ENCODE measurements around the gene IL32.
A peak's percentile ranks its signal among the peaks of the same experiment; 100 is the strongest.

Gene IL32

GRCh38 chr16:3094289-3095027, 29.0 kb downstream of the IL32 start:
- no peak for DNase-seq

GRCh38 chr16:3095869-3096268, 30.4 kb downstream of the IL32 start:
- peak; percentile 36 for DNase-seq

DNA sequence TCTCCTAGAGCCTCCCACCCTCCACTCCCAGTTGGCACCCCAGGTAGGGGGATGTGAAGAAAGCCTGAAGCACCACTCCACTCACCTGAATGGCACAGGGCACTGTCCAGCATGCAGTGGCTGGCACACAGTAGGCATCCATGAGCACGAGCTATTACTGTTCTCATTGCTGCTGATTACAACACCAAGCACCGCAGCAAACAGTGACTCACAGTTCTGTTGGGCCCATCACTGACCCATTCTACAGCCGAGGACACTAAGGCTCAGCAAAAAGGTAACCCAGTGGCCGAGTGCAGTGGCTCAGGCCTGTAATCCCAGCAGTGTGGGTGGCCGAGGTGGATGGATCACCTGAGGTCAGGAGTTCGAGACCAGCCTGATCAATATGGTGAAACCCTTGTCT, 30.9 kb downstream of the IL32 start:
- DNase-seq = no peak

DNA sequence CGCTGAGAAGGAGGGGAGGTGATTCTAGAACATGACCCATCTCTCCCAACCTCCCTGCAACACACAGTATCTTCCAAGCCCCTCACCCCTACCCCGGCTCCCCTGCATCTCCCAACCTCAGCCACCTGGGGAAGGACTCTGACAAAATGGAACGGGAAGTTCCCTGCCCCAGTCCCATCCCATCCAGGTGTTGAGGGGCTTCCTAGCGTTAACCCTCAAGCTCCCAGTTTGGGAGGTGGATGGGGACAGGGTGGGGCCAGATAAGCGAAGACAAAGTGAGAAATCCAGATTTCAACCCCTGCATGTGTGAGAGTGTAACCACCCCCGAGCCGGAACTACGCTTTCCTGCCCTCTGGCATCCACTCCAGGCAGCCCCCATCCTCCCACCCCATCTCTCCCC, 31.8 kb downstream of the IL32 start:
- DNase-seq = no peak

DNA sequence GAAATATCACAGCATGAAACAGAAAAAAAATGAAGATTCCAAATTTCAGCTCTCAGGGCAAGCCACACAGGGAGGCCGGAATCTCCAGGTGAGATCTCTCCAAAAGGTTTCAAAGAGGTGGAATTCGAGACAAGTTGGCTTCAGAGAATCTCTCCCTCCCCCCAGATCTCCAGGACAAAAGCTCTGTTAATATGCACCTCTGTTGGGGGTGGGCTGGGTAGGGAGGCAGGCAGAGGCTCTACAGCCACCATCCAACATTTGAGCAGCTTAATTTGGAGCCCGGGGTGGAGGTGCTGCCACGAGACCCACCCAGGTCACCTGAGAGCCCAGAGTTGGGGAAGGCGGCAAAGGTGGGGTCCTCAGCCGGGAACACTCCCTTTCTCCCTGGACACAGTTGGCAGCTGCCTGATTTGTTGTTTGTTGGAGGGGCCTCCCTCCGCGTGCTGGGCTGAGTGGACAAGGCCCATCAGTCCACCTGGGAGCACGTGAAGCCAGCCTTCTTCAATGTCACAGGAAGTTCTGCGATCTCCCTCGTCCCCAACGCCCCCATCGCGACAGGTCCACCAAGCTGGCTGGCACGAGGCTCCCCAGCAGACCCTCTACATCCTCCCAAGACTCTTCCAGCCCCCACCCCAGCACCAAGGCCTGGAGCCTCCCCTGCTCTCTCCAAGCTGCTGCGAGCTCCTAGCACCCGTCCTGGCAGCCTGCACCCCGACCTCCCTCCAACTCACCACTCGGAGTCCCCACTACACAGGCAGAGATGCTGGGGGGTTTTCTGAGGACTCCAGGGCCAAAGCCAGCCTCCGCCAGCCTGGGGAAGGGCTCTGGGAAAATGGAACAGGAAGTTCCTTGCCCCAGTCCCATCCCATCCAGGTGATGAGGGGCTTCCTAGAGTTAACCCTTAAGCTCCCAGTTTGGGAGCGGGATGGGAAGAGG, 33.3 kb downstream of the IL32 start, which contains the start of gene ZSCAN10:
Gene ZSCAN10, minus strand, starts transcription at position 836 of the 936 bp plus-strand sequence. CDS start 6,357 bp downstream, outside the sequence.
- no peak for DNase-seq

- DNase-seq = no peak
These were observed 33.9 kb downstream of the IL32 start for GRCh38 chr16:3099395-3099731.

GRCh38 chr16:3099732-3100499, 34.5 kb downstream of the IL32 start:
- DNase-seq = peak; percentile 87

DNA sequence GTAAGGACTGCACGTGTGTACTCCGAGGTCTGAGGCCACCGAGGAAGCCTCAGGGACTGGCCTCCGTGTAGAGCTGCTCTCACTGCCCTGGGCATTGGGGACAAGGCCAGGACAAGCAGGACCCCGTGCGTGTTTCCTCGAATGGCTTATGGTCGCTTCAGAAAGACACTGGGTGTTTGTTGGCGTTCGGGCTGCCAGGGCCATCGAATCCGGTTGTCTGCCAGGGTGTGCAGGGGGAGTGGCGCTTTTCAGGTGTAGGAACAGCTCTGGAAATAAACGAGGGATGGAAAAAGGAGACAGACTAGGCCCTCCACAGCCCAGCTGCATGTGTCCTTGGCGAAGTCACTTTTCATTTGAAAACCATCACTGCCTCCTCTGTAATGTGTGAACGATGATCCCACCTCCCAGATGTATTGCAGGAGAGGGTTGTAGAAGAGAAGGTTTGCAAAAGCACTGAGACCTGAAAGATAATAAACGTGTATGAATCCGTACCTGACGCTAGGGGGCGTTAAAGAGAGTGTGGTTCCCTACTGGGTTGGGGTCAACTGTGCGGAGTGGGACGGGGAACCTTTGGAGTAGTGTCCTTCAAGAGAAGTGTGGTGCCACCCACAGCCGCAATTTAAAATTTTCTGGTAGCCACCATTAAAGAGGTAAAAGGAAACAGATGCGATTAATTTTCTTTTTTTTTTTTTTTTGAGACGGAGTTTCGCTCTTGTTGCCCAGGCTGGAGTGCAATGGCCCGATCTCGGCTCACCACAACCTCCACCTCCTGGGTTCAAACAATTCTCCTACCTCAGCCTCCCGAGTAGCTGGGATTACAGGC, 35.8 kb downstream of the IL32 start:
- DNase-seq = peak; percentile 17

- DNase-seq = no peak
These were observed 36.5 kb downstream of the IL32 start for GRCh38 chr16:3101841-3102470.

GRCh38 chr16:3106205-3106928, 40.9 kb downstream of the IL32 start:
- peak; percentile 88 for DNase-seq

- no peak for DNase-seq
These were observed 46.8 kb downstream of the IL32 start, which contains the start of gene ZNF205 for GRCh38 chr16:3112058-3112880. ZNF205 (plus strand) TSS chr16:3112586; CDS start chr16:3113431, 845 bp downstream.

DNA sequence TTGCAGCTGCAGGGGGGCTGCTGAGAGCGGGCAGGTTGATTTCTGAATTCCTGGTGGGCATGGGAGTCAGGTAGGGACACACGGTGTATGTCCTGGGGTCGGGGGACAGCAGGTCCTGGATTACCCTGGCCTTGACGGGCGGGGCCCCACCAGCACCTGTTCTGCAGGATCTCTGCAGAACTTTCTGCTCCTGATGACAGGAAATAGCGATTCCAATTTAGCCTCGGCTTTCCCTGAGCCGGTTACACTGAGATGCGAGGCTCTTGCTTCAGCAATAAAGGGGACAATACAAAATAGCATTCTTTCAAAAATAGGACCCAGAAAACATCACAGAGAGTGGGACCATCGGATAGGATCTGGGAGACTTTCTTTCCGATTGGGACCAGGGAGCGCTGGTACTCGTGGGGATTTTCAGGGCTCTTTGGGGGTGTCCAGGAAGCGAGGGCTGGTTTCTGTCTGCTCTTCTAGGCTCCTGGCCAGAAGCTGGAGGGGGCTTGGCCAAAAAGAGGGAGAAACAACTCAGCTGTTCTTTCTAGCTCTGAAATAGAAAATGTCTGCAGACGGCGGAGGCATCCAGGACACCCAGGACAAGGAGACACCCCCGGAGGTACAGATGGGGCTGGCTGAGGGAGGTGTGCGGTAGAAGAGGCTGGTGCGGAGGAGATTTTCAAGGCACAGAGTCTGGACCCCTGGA, 47.6 kb downstream of the IL32 start:
- DNase-seq = no peak

GRCh38 chr16:3113765-3114479, 48.5 kb downstream of the IL32 start:
- DNase-seq = no peak

DNA sequence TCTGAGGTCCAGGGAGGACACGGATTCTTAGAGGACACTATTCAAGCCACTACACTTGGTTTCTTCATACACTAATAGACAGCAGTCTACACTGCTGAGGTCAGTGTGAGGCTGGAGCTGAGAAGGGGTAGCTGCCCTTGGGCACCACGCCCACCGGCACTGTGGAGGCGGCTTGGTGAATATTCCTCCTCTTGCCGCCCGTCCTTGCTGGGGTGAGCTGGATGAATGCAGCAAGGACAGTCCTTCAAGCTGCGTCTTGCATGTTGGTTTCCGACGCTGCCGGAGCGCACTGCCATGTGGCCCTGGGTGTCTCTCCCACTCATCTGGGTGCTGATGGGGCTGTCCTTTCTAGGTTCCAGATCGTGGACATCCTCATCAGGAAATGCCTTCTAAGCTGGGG, 49.6 kb downstream of the IL32 start:
- DNase-seq = no peak

GRCh38 chr16:3115561-3115960, 50.1 kb downstream of the IL32 start:
- no peak for DNase-seq

DNA sequence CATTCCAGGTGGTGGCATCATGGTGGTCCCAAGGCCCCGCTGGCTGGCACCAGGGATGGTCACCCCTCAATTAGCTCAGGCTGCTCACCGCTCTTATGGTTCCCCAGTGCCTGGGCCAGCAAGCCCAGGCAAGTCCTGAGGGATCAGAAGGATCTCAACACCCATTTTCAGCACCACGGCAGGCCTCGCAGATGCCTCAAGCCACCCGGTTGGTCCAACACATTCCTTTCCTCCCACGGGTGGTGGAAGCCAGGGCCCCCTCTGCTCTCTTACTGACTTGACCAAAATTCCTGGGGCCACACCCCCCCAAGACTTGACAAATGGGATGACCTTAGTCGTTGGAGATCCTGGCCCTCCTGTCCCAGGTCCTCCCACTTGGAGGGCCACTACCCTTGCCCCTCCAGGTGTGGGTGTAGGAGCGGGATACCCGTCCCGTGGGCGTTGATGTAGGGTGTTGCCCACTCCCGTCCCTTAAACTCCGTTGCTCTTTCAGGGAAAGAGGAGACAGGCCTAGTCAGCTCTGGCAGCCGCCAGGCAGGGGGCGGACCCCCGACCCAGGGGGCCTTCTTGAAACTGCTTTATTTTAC, 52.9 kb downstream of the IL32 start:
- DNase-seq = no peak

GRCh38 chr16:3118846-3119245, 53.4 kb downstream of the IL32 start:
- no peak for DNase-seq

All from effector CD8-positive, alpha-beta T cell (primary cell).